CD4-positive, alpha-beta T cell treated with Interferon gamma for 1 hour (primary cell): ENCODE data around the gene NTRK2.

Source experiments
- DNase-seq: peaks from one replicate; pipeline ENCODE4 v3.0.0-alpha.2; 2020

Gene NTRK2

GRCh38 chr9:84785792-84786547 is 116.4 kb downstream of the NTRK2 start:
- no peak for DNase-seq

- DNase-seq = no peak
Measured at GRCh38 chr9:84788803-84789462, 119.4 kb downstream of the NTRK2 start.

GRCh38 chr9:84789463-84789830 is 119.9 kb downstream of the NTRK2 start:
- DNase-seq = no peak

GRCh38 chr9:84791643-84792042 is 122.1 kb downstream of the NTRK2 start:
- no peak for DNase-seq

- no peak for DNase-seq
Measured at GRCh38 chr9:84793251-84793650, 123.7 kb downstream of the NTRK2 start.

- DNase-seq = no peak
Measured at GRCh38 chr9:84794981-84795637, 125.6 kb downstream of the NTRK2 start.

GRCh38 chr9:84796404-84796803 is 126.9 kb downstream of the NTRK2 start:
- DNase-seq = no peak

GRCh38 chr9:84799251-84799650 is 129.7 kb downstream of the NTRK2 start:
- DNase-seq = no peak

GRCh38 chr9:84804951-84805694 is 135.6 kb downstream of the NTRK2 start:
- no peak for DNase-seq

- no peak for DNase-seq
Measured at GRCh38 chr9:84807431-84807830, 137.9 kb downstream of the NTRK2 start.

GRCh38 chr9:84807870-84808390 is 138.4 kb downstream of the NTRK2 start:
- DNase-seq = no peak

GRCh38 chr9:84808416-84808815 is 138.9 kb downstream of the NTRK2 start:
- DNase-seq = no peak

GRCh38 chr9:84811072-84811750 is 141.7 kb downstream of the NTRK2 start:
- no peak for DNase-seq

- DNase-seq = no peak
Measured at GRCh38 chr9:84811751-84812074, 142.2 kb downstream of the NTRK2 start.

GRCh38 chr9:84812355-84812754 is 142.8 kb downstream of the NTRK2 start:
- DNase-seq = no peak

GRCh38 chr9:84812847-84813246 is 143.3 kb downstream of the NTRK2 start:
- no peak for DNase-seq

- no peak for DNase-seq
Measured at GRCh38 chr9:84815554-84815953, 146.0 kb downstream of the NTRK2 start.

- no peak for DNase-seq
Measured at GRCh38 chr9:84817038-84817437, 147.5 kb downstream of the NTRK2 start.

- DNase-seq = no peak
Measured at GRCh38 chr9:84818791-84819190, 149.3 kb downstream of the NTRK2 start.

GRCh38 chr9:84819491-84819991 is 150.0 kb downstream of the NTRK2 start:
- no peak for DNase-seq

GRCh38 chr9:84821431-84821830 is 151.9 kb downstream of the NTRK2 start:
- DNase-seq = no peak

- no peak for DNase-seq
Measured at GRCh38 chr9:84822589-84823233, 153.2 kb downstream of the NTRK2 start.
